K562 (cell line): ENCODE measurements around the gene TRUB2. TPM values are rescaled to one million over a fixed set of nuclear protein-coding genes. Genes with fewer than 3 reads are reported as not detected.

Experiments
- ATAC-seq: fragments of 200-7000 bp; cut with Tn5 transposase; 3 replicates; pipeline ENCODE4 v1.9.1; 2020; ENCODE audit warnings: moderate library complexity
- BruUV-seq: library from RNA; stranded (reverse); fragments of 400-500 nt; replicated peaks from 2 replicates; lab custom pipeline; 2021; lab: Mats Ljungman, UMichigan
- CTCF ChIA-PET: fragments of 300-600 bp; formaldehyde crosslinking; extraction: SDS; loops from one replicate; lab custom pipeline; 2021; ENCODE audit warnings: low intra/inter-chr PET ratio; lab: Yijun Ruan, JAX
- POLR2A ChIA-PET: fragments of 300-600, 350-650 bp; sonication (Branson Sonifier 250); formaldehyde crosslinking; extraction: SDS; loops from one replicate; lab custom pipeline; 2021; ENCODE audit warnings: antibody characterized with exemption, inconsistent platforms; lab: Yijun Ruan, JAX
- DNase-seq, 4 experiments: peaks; one replicate each; pipeline versions ENCODE4 v3.0.0 to v3.0.0-alpha.2; 2011 to 2018; ENCODE audit warnings: low spot score in 3 of 4, mixed read lengths in 3 of 4; ENCODE audit errors: extremely low read depth in 1 of 4
- FAIRE-seq: peaks from 2 replicates; lab custom pipeline; 2011; peaks lifted over from hg19 to GRCh38; lab: Jason Lieb, UNC
- H2AFZ ChIP-seq: 2 replicates; pipeline ENCODE4 v1.6.0; 2011; ENCODE audit warnings: low read depth, low read length, control low read depth, inconsistent platforms
- H3K27ac ChIP-seq: fragments of 200-600 bp; 3 replicates; pipeline ENCODE4 v1.8.0; 2011; ENCODE audit warnings: low read depth, mild to moderate bottlenecking, control low read depth, inconsistent platforms, low read length, moderate library complexity, mixed read lengths; ENCODE audit errors: extremely low read depth
- H3K27me3 ChIP-seq, 2 experiments: fragments of 300-600 bp in 1 of 2; 2 replicates in 1 of 2; 3 replicates in 1 of 2; pipeline versions ENCODE4 v1.6.0 to v1.8.0; 2011; ENCODE audit warnings: inconsistent platforms in 2 of 2, low read length in 2 of 2, mild to moderate bottlenecking in 1 of 2, mixed read lengths in 1 of 2, moderate library complexity in 1 of 2; ENCODE audit not compliant: control insufficient read depth in 2 of 2, insufficient read depth in 2 of 2
- H3K36me3 ChIP-seq: fragments of 300-600 bp; 3 replicates; pipeline ENCODE4 v1.8.0; 2011; ENCODE audit warnings: mild to moderate bottlenecking, low read length, inconsistent platforms; ENCODE audit not compliant: control insufficient read depth, insufficient read depth
- H3K4me1 ChIP-seq, 2 experiments: fragments of 200-600 bp in 1 of 2; replicated peaks in 1 of 2; 2 replicates in 1 of 2; 3 replicates in 1 of 2; pipeline versions ENCODE4 v1.5.1 to v1.8.0; 2011; ENCODE audit warnings: inconsistent platforms in 2 of 2, low read length in 2 of 2, mild to moderate bottlenecking in 1 of 2, mixed read lengths in 1 of 2, moderate library complexity in 1 of 2; ENCODE audit not compliant: control insufficient read depth in 2 of 2, insufficient read depth in 2 of 2
- H3K4me2 ChIP-seq: 2 replicates; pipeline ENCODE4 v1.6.1; 2011; ENCODE audit warnings: low read length, control low read depth, inconsistent platforms, mixed read lengths; ENCODE audit not compliant: insufficient read depth
- H3K4me3 ChIP-seq: fragments of 200-600 bp; sonication (generic), shearing (Covaris generic); 2 replicates; pipeline ENCODE4 v1.5.1; 2016; ENCODE audit warnings: control low read depth, inconsistent platforms
- H3K79me2 ChIP-seq: fragments of 200-600 bp; 3 replicates; pipeline ENCODE4 v1.8.0; 2011; ENCODE audit warnings: low read length, inconsistent platforms; ENCODE audit not compliant: control insufficient read depth, insufficient read depth
- H3K9ac ChIP-seq, 2 experiments: 2 replicates each; pipeline versions ENCODE4 v1.6.0 to v1.6.1; 2011; ENCODE audit warnings: low read depth in 2 of 2, low read length in 2 of 2, control low read depth in 1 of 2, inconsistent platforms in 1 of 2, mild to moderate bottlenecking in 1 of 2, mixed read lengths in 1 of 2; ENCODE audit not compliant: insufficient read depth in 1 of 2
- H3K9me1 ChIP-seq: one replicate; pipeline ENCODE4 v1.6.0; 2011; ENCODE audit warnings: inconsistent platforms, mild to moderate bottlenecking, low read length, moderate library complexity; ENCODE audit not compliant: control insufficient read depth, insufficient read depth
- H3K9me3 ChIP-seq: replicated peaks from 2 replicates; pipeline ENCODE4 v1.5.1; 2011; ENCODE audit warnings: low read depth, low read length, inconsistent platforms; ENCODE audit not compliant: control insufficient read depth, insufficient read depth
- H4K20me1 ChIP-seq: replicated peaks from 2 replicates; pipeline ENCODE4 v1.6.1; 2011; ENCODE audit warnings: low read length, inconsistent platforms, mixed read lengths; ENCODE audit not compliant: control insufficient read depth, insufficient read depth
- GATAD2B ChIP-seq: fragments of 450-650 bp; IDR thresholded peaks from 2 replicates; pipeline ENCODE4 v1.6.1; 2017; ENCODE audit warnings: mild to moderate bottlenecking, borderline replicate concordance
- MXI1 ChIP-seq: IDR thresholded peaks from 2 replicates; pipeline ENCODE4 v1.6.1; 2011; ENCODE audit warnings: low read depth, mild to moderate bottlenecking, improper control_type of control experiment, low read length
- POLR2A ChIP-seq: fragments of 450-650 bp; conservative IDR thresholded peaks from 2 replicates; pipeline ENCODE4 v1.6.1; 2016
- POLR2B ChIP-seq: fragments of 450-650 bp; IDR thresholded peaks from 2 replicates; pipeline ENCODE4 v1.6.1; 2018; ENCODE audit warnings: low read depth; ENCODE audit not compliant: partially characterized antibody
- PRMT5 ChIP-seq: sonication (generic); formaldehyde crosslinking; IDR thresholded peaks from 2 replicates; pipeline ENCODE4 v1.5.0; 2020; ENCODE audit warnings: missing genetic modification reagents
- PTBP1 ChIP-seq: fragments of 200-400 bp; formaldehyde crosslinking; IDR thresholded peaks from 2 replicates; pipeline ENCODE4 v1.6.1; 2017; ENCODE audit warnings: low read depth, low read length
- TAF7 ChIP-seq: fragments of 450-650 bp; IDR thresholded peaks from 2 replicates; pipeline ENCODE4 v1.6.1; 2016; ENCODE audit warnings: missing genetic modification characterization, missing compliant biosample characterization
- TEAD4 ChIP-seq, 2 experiments: sonication (generic) in 1 of 2; formaldehyde crosslinking in 1 of 2; IDR thresholded peaks; 2 replicates each; pipeline versions ENCODE4 v1.6.1 to v1.8.0; 2012 to 2022; ENCODE audit warnings: borderline replicate concordance in 1 of 2, inconsistent platforms in 1 of 2, low read length in 1 of 2, mild to moderate bottlenecking in 1 of 2, missing genetic modification reagents in 1 of 2
- WHSC1 ChIP-seq: IDR thresholded peaks from one replicate; pipeline ENCODE4 v1.6.1; 2012; ENCODE audit warnings: low read length, control low read depth, inconsistent platforms
- ZFX ChIP-seq: sonication (generic); formaldehyde crosslinking; IDR thresholded peaks from 2 replicates; pipeline ENCODE4 v1.8.0; 2022; ENCODE audit warnings: mild to moderate bottlenecking, missing genetic modification reagents, moderate library complexity
- WGBS: fragments of 100-300 bp; shearing (Covaris generic); methylation state at CpG from one replicate; pipeline ENCODE4 v1.1.6; 2016; ENCODE audit warnings: low coverage, mixed read lengths; ENCODE audit not compliant: insufficient coverage; ENCODE audit errors: missing lambda C conversion rate; 5-methylcytosine and 5-hydroxymethylcytosine counted together
- in situ Hi-C: fragments of 300-500 bp; cut with MboI; formaldehyde crosslinking; loops from 4 replicates; pipeline ENCODE4 v1.15.0; 2018; ENCODE audit warnings: inconsistent platforms, mixed read lengths
- intact Hi-C: fragments of 100-400 bp; cut with micrococcal nuclease; formaldehyde crosslinking; loops from 2 replicates; pipeline ENCODE4 v1.14.2; 2022
- polyA plus RNA-seq, 8 experiments: library from polyadenylated mRNA; depleted of rRNA in 4 of 8; stranded (reverse) in 5 of 8; unstranded in 3 of 8; fragments of >200 nt; fragmentation: Nextera tagmentation in 2 of 8; fragmentation: Illumina TruSeq in 1 of 8; extraction: Ambion mirVana in 2 of 8; extraction: Trizol in 1 of 8; gene quantifications; 2 replicates each; pipeline versions ENCODE4 v1.2.1 to v1.2.3, GENCODE V29; 2011 to 2014; ENCODE audit warnings: inconsistent platforms in 1 of 8, missing spikeins in 1 of 8
- total RNA-seq, 7 experiments: library from RNA; depleted of rRNA in 6 of 7; stranded (reverse); fragments of >200 nt in 6 of 7; fragmentation: Illumina TruSeq in 2 of 7; extraction: Trizol in 2 of 7; gene quantifications; 2 replicates each; pipeline versions ENCODE4 v1.2.1 to v1.2.3, GENCODE V29; 2011 to 2021; ENCODE audit warnings: low replicate concordance in 1 of 7
- TF ChIP-seq, protein P1 (sequence below): sonication (generic); formaldehyde crosslinking; IDR thresholded peaks from 2 replicates; pipeline ENCODE4 v1.8.1; 2023; ENCODE audit warnings: missing genetic modification reagents, mild to moderate bottlenecking, borderline replicate concordance
- TF ChIP-seq, protein P2 (sequence below): fragments of 450-650 bp; IDR thresholded peaks from 2 replicates; pipeline ENCODE4 v1.6.1; 2016

Gene TRUB2
- total and polyA plus RNA-seq, 9 of the 15 experiments (the other 6 are each of a cell fraction or from before 2014, with no cell fraction given), result 9.3 to 110 (median 63.0) TPM

DNA sequence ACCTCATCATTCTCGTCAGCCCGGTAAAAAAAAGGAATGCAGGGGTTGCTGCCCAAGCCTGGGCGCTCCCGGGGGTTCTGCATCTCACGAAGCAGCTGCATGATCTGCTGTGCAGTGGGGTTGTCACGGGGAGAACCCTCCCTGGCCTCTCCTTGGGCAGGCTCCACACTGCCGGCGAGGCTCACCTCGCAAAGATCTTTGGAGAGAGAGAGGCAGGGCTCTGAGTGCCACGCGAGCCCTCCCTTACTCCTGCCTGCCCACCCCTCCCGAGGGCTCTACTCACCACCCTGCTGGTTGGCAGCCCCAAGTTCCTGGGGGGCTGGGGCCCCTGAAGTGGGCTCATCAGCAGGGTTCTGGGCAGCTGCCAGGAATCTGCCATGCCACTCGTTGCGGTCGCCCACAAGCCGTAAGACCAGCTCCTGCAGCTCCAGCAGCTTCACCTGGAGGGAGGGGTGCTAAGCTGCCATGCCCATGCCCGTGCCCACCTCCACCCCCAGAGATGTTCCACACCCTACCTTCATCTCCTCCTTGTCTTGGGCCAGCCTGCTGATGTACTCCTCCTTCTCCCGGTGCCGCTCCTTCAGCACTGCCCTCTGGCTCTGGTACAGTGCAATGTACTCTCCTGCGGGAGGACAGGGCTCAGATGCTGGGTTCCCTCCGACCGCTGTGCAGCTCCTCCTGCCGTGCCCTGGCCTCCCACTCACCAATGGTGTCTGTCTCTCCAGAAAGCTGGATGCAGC, 65.0 kb downstream of the TRUB2 start:
- FAIRE-seq, result no peak
- Histone ChIP-seq H3K9ac (peak overlapping the region in 1 of 2 experiments; percentile 43; a peak in 2 of 4 replicates), H3K36me3 (peaks cover 82% of the 10 kb centered on the region; the same call in 2 of the 3 replicates), H3K9me3 (no peaks in the 10 kb centered on the region), H2AFZ (no peak overlapping the region), H3K27ac (no peak overlapping the region), H4K20me1 (peaks cover 3% of the 10 kb centered on the region; the same call in 1 of the 2 replicates), H3K4me3 (no peak overlapping the region), H3K9me1 (no peaks in the 10 kb centered on the region), H3K4me2 (no peak overlapping the region), H3K79me2 (peaks cover 12% of the 10 kb centered on the region; the same call in 2 of the 3 replicates), H3K27me3 (no peaks in the 10 kb centered on the region), H3K4me1 (peaks cover 31 to 56% of the 10 kb centered on the region in 2 experiments)
- ChIA-PET POLR2A (interaction anchor here (0.6 to 1.7 kb wide), 10 partner anchors 14 to 413 kb away, joined by 3 to 5 read pairs (median 3); partner anchors contain the start of genes BBLN, GOLGA2 and SWI5), CTCF (no interaction called here)
- DNase-seq, result no peak
- intact Hi-C loops (no loop called here), in situ Hi-C loops (no loop called here)
- WGBS, result 92% methylated on average over 23 of the region's 23 CpGs
- no peak for ATAC-seq
- BruUV-seq, result no TSS peak
- TF ChIP-seq POLR2B (peak; percentile 26), ZFX (CRISPR knock-in tag) (no peak), GATAD2B (no peak), POLR2A (peak; percentile 26), PTBP1 (no peak), PRMT5 (CRISPR knock-in tag) (no peak), WHSC1 (peak; percentile 51), MXI1 (no peak), TEAD4 (IDR thresholded peaks at IDR 0.05; ENCODE audit: low read length) (no peak), TEAD4 (CRISPR knock-in tag; IDR thresholded peaks at IDR 0.05; ENCODE audit: borderline replicate concordance) (no peak), TAF7 (tag) (no peak)
- TF ChIP-seq, protein P1, sequence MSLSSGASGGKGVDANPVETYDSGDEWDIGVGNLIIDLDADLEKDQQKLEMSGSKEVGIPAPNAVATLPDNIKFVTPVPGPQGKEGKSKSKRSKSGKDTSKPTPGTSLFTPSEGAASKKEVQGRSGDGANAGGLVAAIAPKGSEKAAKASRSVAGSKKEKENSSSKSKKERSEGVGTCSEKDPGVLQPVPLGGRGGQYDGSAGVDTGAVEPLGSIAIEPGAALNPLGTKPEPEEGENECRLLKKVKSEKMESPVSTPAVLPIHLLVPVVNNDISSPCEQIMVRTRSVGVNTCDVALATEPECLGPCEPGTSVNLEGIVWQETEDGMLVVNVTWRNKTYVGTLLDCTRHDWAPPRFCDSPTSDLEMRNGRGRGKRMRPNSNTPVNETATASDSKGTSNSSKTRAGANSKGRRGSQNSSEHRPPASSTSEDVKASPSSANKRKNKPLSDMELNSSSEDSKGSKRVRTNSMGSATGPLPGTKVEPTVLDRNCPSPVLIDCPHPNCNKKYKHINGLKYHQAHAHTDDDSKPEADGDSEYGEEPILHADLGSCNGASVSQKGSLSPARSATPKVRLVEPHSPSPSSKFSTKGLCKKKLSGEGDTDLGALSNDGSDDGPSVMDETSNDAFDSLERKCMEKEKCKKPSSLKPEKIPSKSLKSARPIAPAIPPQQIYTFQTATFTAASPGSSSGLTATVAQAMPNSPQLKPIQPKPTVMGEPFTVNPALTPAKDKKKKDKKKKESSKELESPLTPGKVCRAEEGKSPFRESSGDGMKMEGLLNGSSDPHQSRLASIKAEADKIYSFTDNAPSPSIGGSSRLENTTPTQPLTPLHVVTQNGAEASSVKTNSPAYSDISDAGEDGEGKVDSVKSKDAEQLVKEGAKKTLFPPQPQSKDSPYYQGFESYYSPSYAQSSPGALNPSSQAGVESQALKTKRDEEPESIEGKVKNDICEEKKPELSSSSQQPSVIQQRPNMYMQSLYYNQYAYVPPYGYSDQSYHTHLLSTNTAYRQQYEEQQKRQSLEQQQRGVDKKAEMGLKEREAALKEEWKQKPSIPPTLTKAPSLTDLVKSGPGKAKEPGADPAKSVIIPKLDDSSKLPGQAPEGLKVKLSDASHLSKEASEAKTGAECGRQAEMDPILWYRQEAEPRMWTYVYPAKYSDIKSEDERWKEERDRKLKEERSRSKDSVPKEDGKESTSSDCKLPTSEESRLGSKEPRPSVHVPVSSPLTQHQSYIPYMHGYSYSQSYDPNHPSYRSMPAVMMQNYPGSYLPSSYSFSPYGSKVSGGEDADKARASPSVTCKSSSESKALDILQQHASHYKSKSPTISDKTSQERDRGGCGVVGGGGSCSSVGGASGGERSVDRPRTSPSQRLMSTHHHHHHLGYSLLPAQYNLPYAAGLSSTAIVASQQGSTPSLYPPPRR (CRISPR knock-in tag), result no peak
- TF ChIP-seq, protein P2, sequence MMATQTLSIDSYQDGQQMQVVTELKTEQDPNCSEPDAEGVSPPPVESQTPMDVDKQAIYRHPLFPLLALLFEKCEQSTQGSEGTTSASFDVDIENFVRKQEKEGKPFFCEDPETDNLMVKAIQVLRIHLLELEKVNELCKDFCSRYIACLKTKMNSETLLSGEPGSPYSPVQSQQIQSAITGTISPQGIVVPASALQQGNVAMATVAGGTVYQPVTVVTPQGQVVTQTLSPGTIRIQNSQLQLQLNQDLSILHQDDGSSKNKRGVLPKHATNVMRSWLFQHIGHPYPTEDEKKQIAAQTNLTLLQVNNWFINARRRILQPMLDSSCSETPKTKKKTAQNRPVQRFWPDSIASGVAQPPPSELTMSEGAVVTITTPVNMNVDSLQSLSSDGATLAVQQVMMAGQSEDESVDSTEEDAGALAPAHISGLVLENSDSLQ, result no peak
